DOHH2 (cell line): Measurements from ENCODE around the gene PPM1F.

Experiments
- EZH2phosphoT487 ChIP-seq: fragments of 200-600 bp; sonication (generic); IDR thresholded peaks from 2 replicates; pipeline ENCODE4 v1.6.1; 2017; ENCODE audit warnings: borderline replicate concordance, mild to moderate bottlenecking, antibody characterized with exemption, low read length, moderate library complexity, mixed read lengths
- TF ChIP-seq, protein P1 (sequence below): fragments of 200-600 bp; sonication (generic); IDR thresholded peaks from one replicate; pipeline ENCODE4 v1.5.1; 2014; ENCODE audit warnings: antibody characterized with exemption, mild to moderate bottlenecking, low read depth, low read length; ENCODE audit not compliant: poor library complexity, severe bottlenecking

GRCh38 chr22:21974058-21974649 lies 21.5 kb upstream of the PPM1F start:
- TF ChIP-seq, protein P1, sequence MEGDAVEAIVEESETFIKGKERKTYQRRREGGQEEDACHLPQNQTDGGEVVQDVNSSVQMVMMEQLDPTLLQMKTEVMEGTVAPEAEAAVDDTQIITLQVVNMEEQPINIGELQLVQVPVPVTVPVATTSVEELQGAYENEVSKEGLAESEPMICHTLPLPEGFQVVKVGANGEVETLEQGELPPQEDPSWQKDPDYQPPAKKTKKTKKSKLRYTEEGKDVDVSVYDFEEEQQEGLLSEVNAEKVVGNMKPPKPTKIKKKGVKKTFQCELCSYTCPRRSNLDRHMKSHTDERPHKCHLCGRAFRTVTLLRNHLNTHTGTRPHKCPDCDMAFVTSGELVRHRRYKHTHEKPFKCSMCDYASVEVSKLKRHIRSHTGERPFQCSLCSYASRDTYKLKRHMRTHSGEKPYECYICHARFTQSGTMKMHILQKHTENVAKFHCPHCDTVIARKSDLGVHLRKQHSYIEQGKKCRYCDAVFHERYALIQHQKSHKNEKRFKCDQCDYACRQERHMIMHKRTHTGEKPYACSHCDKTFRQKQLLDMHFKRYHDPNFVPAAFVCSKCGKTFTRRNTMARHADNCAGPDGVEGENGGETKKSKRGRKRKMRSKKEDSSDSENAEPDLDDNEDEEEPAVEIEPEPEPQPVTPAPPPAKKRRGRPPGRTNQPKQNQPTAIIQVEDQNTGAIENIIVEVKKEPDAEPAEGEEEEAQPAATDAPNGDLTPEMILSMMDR: no peak
- no peak for TF ChIP-seq EZH2phosphoT487
